IPS-NIHi11 (cell line): Measurements from ENCODE around the gene GLB1L2.
A peak's percentile ranks its signal among the peaks of the same experiment; 100 is the strongest.
"Not testable (repeated sequence)": the region's sequence is repeated elsewhere in the genome, so short reads cannot be mapped to it uniquely, and the experiment has no call there.

ENCODE experiments used
- DNase-seq: peaks from one replicate; pipeline ENCODE4 v3.0.0; 2012; ENCODE audit warnings: mixed read lengths, low spot score

The GLB1L2 gene, protein sequence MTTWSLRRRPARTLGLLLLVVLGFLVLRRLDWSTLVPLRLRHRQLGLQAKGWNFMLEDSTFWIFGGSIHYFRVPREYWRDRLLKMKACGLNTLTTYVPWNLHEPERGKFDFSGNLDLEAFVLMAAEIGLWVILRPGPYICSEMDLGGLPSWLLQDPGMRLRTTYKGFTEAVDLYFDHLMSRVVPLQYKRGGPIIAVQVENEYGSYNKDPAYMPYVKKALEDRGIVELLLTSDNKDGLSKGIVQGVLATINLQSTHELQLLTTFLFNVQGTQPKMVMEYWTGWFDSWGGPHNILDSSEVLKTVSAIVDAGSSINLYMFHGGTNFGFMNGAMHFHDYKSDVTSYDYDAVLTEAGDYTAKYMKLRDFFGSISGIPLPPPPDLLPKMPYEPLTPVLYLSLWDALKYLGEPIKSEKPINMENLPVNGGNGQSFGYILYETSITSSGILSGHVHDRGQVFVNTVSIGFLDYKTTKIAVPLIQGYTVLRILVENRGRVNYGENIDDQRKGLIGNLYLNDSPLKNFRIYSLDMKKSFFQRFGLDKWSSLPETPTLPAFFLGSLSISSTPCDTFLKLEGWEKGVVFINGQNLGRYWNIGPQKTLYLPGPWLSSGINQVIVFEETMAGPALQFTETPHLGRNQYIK

GRCh38 chr11:134331354-134332188 lies at the start of gene GLB1L2:
TSS of gene GLB1L2 (plus strand) at chr11:134331988. CDS start at chr11:134332062, 74 bp downstream.
- DNase-seq: peak; percentile 99

DNA sequence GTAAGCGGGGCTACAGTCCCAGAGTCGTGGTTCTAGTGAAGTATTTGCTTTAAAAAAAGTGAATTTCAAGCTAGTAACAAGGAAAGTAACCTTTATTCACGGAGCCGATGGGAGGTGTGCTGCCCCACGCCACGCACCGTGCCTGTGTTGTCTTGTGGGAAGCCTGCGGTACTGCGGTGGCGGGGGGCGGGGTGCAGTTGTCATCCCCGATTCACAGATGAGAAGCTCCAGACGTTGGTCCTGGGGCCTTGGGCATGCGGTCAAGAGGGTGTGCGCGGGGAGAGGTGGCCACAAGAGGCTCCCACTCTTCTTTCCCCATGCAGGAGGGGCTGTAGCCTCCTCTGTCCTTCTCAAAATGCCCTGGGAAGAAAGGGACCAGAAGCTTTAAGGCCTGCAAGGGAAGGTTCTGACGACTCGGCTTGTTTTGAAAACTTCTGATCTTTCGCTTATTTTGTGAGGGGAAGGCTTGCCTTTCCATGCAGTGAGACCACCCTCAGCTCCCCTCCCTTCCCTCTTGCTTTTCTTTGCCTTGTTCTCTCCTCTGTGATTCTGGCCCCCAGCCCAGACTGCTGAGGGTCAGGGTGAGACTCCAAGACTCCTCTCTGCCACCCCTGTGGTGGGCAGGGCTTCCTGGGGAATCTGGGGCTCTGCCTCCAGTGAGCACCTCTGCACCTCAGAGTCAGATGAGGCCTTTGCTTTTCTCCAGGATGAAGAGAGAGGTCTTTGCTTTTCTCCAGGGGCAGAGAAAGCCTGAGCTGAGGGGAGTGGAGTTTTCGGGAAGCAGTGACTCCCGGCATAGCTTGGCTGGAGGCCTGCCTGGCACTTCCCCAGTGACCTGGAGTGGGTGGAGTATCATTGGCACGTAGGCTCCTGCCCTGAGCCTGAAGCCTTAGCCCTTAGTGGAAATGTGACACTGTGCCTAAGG lies 49.4 kb upstream of the GLB1L2 start:
- DNase-seq: no peak

DNA sequence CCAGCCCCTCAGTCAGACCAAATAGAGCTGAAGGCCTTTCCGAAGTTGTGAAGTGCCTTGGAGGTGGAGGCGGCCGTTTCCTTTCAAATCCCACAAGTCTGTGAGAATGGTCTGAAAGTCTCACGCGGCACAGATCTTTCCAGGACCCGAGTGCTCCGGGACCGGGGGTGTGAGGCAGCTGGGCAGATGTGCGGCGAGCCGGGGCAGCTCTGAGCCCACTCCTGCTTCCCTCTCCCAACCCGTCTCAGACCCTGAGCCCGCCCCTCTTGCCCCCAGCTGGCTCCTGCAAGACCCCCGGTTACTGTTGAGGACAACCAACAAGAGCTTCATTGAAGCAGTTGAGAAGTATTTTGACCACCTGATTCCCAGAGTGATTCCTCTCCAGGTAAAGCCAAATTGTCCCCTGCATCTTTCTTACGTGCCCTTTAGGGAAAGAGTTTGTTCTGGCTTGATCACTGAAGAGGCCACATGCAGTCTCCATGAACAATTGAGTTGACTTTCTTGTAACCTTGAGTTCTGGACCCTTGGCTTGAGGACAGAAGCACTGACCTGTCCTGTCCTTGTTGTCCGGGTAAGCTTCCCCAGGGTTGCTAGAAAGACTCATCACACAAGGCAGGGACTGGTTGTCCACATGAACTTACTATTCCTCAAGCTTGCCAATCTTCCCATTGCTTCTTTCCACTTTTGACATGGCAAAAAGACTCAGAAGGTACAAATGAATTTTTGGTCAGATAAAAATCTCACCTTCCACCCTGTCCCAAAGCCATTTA lies 48.1 kb upstream of the GLB1L2 start:
- DNase-seq: no peak

GRCh38 chr11:134284349-134284748 lies 47.4 kb upstream of the GLB1L2 start:
- DNase-seq: not testable (repeated sequence)

DNA sequence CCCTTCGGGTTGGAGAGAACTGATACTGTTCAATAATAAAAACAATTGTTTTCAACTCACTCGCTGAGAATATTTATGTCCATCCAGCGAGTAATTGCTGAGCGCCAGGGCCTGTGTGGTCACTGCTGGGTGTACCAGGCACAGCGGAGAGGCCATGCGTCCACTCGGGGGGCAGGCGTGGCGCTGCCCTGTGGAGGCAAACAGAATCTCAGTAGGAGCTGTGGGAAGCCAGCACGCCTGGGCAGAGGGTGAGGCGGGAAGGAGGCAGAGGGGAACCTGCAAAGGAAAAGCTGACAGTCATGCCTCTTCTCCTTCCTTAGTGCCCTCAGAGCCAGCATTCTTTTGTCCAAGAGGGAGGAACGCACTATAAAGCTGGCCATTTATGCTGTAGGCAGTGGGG lies 44.2 kb upstream of the GLB1L2 start:
- no peak for DNase-seq

GRCh38 chr11:134288486-134288885 lies 43.3 kb upstream of the GLB1L2 start:
- DNase-seq: no peak

GRCh38 chr11:134289167-134289566 lies 42.6 kb upstream of the GLB1L2 start:
- DNase-seq: no peak

DNA sequence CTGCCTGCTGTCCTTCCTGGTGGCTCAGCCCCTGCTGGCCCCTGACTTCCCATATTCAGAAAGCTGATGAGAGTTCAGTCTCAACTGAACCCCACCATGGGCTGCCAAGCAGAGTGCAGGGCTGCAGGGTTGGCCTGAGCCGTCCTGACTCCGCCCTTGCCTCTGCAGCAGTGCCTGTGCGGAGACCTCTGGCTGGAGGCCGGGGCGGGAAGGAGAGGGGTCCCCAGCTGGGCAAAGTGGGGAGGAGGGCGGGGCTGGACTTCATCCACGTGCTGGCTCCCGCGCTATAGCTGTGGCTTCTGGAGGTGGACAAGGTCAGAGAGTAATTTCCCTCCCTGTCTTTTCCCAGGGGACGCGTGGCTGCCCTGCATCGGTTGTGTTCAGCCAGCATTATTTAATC lies 42.0 kb upstream of the GLB1L2 start:
- DNase-seq: no peak

DNA sequence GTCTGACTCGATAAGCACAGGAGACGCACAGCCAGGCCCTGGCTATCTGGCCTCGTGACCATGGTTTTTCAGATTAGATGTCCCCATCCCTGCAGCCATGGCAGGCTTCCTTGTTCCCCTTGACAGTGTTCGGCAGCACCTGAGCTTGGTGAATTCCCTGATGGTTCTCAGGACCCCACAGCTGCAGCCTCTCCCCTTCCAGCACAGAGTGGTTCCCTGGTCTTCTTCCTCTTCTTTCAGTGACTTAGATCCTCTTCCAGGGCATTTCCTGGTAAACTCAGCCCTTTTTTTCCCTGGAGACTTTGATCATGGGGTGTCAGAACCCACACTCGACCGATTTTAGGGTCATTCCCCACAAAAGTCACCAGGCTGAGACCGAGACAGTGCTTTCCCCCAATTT lies 41.1 kb upstream of the GLB1L2 start:
- no peak for DNase-seq

GRCh38 chr11:134291196-134291595 lies 40.6 kb upstream of the GLB1L2 start:
- DNase-seq: no peak

DNA sequence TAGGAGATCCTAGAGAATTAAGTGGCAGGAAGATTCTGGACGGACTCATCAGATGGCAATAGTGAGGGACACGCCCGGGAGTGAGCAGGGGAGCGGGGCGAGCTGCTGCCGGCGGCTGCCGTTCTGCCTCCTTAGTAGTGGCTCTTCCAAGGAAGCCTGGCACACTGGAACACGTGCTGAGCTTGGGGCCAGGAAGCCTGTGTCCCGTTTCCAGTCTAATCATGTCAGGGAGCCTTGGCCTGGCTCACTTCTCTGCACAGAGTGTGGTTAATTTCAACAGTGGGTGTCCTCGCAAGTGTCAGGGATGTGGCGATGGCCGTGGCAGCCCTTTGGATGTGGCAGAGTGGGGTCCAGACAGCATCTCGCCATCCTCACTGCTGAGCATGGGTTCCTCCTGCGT lies 39.1 kb upstream of the GLB1L2 start:
- DNase-seq: no peak

DNA sequence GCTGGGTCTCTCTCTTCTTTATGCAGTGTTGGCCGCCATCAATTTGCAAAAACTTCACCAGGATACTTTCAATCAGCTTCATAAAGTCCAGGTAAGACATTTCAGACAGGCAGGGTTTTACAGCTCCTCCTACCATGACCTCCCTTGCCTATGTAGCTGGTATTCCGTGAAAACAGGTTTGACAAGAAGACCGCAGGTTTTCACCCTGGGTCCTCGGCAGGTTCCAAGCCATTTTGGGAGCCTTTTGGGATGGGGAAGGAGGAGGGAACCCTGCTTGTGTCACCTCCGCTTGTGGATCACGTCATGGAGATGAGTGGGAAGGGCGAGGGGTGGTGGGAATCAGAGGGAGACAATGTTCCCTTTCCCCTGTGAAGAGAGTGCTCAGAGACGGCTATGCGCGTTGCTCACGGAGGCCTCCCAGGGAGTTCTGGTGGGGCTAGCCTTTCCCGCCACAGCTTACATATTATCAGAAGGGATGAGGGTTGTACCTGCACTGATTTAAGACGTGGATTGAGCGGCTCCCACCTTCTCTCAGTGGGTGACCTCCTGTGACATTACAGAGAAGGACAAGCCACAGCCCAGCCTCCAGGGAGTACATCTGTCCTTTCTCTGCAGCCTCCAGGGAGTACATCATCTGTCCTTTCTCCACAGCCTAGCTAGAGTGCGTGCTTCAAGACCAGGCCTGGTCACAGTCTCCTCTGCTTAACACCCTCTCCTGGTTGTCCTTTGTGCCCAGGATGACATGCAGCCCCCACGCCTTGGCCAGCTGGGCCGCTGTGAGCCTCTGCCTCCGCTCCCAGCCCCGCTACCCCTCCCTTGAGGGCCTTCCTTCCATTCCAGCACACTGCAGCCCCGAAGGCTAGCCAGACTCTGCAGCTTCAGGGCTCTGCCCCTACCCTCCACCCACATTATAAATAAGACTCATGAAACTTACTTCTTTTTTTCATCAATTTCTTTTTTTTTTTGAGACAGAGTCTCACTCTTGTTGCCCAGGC lies 38.4 kb upstream of the GLB1L2 start:
- no peak for DNase-seq

DNA sequence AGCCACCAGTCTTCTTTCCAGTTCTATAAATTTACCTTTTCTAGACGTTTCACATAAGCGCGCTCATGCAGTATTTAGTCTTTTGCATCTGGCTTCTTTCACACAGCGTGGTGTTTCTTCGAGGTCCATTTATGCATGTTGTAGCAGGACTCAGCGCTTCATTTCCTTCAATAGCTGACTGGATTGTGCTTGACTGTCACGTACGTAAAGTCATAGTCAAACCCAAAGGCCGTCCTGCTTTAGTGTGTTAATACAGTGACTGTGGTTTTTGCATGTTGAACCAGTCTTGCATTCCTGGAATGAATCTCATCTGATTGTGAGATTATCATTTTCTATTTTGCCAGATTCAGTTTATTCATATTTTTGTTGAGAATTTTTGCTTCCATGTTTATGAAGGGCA lies 37.1 kb upstream of the GLB1L2 start:
- DNase-seq: no peak

DNA sequence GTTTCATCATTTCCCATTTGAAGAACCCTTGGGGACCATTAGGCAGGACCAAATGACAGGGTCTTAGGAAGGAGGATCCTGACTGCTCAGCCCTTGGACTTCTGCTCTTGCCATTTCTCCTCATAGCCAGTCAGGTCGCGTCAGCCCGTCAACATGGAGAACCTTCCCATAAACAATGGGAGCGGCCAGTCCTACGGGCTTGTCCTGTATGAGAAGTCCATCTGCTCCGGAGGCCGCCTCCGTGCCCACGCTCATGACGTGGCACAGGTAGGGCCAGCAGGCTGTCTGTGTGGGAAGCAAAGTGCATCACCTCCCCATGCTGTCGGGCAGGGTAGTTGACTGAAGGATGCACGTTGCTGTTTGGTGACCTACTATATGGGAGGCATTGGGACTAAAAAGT lies 19.6 kb upstream of the GLB1L2 start:
- no peak for DNase-seq

DNA sequence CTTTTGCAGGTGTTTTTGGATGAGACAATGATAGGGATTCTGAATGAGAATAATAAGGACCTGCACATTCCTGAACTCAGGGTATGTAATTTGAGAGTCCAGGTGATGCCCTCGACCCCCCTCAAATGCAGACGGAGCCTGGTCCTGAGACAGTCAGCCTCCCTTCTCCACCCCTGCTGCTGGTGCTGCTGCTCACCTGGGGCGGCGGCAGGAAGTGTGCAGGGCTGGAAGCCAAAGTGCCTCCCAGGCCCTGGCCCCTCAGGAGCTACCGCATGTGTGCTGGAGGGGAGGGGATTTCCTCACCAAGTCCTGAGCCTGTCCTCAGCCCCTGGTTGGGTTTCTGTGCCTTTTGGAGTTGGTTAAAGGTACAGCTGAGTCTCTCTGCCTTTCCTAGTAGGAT lies 19.0 kb upstream of the GLB1L2 start:
- no peak for DNase-seq

DNA sequence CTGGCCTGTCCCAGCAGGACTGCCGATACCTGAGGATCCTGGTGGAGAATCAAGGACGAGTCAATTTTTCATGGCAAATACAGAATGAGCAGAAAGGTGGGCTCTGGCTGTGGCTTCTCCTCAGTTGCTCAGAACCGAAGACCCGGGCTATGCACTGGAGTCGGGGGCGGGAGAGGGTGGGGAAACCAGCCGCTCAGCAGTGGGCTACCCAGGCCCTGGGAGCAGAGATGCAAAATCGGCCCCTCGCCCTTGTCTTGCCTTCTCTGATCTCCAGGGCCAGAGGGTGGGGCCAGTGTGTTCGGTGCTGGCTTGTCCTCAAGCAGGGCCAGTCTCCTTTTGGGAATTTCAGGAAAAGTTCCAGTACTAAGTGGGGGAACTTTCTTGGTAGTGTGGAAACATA lies 18.4 kb upstream of the GLB1L2 start:
- DNase-seq: no peak

GRCh38 chr11:134313821-134314607 lies 17.8 kb upstream of the GLB1L2 start:
- DNase-seq: no peak

- DNase-seq: no peak
These were observed 14.7 kb upstream of the GLB1L2 start for GRCh38 chr11:134317103-134317502.

DNA sequence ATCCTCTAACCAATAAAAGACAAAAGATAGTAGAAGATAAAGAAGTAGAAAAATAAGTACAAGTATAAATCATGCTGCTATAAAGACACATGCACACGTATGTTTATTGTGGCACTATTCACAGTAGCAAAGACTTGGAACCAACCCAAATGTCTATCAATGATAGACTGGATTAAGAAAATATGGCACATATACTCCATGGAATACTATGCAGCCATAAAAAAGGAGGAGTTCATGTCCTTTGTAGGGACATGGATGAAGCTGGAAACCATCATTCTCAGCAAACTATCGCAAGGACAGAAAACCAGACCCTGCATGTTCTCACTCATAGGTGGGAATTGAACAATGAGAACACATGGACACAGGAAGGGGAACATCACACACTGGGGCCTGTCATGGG lies 10.4 kb upstream of the GLB1L2 start:
- not testable (repeated sequence) for DNase-seq
